Measurements from ENCODE around the gene FAM167B.

Gene FAM167B

GRCh38 chr1:32221980-32222755 lies 24.9 kb upstream of the FAM167B start, which contains the start of the genes EIF3I and TMEM234:
Gene EIF3I, plus strand, starts transcription at chr1:32222407. Its CDS starts 35 bp downstream, at chr1:32222442.
Gene TMEM234, minus strand, starts transcription at chr1:32222353. Its CDS starts 31 bp downstream, at chr1:32222322.
- in situ Hi-C loops (cut with MboI; ENCODE audit: low sequenced_read_pairs): loop anchor here (25.0 kb wide), 1 partner anchor 140 kb away; the partner anchor contains the start of genes FAM229A and TSSK3

DNA sequence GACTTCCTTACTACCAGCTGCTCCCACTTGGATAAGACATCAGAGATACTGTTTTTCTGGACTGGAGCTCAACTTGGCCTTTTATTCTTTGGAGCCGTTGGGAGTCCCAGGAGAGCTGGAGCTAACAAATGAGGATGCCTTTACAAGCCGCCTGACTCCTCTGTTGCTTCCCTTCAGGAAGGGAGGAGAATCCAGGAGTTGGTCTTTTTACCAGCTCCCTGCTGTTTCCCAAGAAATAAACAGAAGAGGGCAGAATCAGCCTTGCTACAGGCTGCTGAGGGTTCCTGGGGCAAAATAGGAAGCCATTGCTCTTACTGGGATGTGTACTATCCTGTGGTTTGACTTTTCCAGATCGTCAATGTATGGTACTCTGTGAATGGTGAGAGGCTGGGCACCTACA lies 23.3 kb upstream of the FAM167B start:
- in situ Hi-C loops (cut with MboI; ENCODE audit: low sequenced_read_pairs): loop anchor here (25.0 kb wide), 1 partner anchor 139 kb away; the partner anchor contains the start of genes FAM229A and TSSK3

DNA sequence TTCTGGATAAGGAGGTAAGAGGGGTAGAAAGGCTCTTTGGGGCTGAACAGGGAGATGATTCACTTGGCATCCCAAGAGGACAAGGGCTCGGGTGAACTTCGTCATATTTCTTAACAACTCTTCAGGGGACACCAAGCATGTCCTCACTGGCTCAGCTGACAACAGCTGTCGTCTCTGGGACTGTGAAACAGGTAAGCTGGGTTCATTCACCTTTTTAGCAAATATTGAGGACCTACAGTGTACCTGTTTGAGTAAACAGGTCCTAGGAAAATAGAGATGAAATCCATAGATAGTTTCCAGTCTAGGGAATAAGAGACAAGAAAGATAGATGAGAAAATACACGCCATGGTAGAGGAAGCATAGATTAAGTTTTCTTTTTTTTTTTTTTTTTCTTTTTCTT lies 22.7 kb upstream of the FAM167B start:
- in situ Hi-C loops (cut with MboI; ENCODE audit: low sequenced_read_pairs): loop anchor here (25.0 kb wide), 1 partner anchor 138 kb away; the partner anchor contains the start of genes FAM229A and TSSK3

DNA sequence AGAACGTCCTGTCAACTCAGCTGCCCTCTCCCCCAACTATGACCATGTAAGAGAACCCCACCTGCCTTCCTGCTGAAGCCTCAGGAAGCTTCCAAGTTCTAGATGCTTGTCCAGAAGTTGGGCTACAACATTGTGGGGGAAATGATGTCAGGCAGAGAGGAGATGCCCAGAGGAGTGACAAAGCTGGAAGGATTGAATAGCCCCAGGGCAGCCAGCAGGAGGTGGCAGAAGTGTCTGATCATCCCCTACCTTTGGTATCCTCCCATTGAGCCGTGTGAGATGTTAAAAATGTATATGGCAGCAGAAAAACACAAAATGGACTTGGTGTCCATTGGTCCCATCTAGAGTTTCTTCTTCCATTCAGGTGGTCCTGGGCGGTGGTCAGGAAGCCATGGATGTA lies 18.3 kb upstream of the FAM167B start:
- in situ Hi-C loops (cut with MboI; ENCODE audit: low sequenced_read_pairs): no loop called here

DNA sequence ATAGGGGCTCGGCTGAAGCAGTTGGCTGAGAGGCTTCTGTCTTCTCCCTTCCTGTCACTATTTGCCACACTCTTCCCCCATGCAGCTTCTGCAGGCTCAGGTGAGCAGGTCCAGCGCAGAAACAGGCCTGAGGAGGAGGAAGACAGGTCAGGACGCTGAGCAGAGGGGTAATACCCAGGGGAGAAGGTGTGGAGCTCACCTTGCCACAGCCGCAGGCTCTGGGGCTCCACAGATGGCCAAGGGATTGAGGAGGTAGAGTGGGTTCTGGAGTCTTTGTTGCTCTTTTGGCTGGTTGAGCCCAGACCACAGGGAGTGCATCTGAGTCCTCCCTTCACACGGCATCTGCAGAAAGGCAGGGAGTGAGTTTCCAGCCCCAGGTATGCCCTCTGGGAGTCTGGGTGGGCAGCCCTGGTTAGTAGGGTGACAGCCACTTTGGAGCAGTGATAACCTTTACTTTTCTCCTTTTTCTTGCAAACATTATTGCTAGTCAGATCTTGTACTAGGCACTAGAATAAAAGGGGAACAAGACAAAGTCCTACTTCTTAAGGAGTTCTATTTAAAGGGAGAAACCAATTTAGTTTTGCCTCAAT lies 15.1 kb upstream of the FAM167B start:
- in situ Hi-C loops (cut with MboI; ENCODE audit: low sequenced_read_pairs): no loop called here

DNA sequence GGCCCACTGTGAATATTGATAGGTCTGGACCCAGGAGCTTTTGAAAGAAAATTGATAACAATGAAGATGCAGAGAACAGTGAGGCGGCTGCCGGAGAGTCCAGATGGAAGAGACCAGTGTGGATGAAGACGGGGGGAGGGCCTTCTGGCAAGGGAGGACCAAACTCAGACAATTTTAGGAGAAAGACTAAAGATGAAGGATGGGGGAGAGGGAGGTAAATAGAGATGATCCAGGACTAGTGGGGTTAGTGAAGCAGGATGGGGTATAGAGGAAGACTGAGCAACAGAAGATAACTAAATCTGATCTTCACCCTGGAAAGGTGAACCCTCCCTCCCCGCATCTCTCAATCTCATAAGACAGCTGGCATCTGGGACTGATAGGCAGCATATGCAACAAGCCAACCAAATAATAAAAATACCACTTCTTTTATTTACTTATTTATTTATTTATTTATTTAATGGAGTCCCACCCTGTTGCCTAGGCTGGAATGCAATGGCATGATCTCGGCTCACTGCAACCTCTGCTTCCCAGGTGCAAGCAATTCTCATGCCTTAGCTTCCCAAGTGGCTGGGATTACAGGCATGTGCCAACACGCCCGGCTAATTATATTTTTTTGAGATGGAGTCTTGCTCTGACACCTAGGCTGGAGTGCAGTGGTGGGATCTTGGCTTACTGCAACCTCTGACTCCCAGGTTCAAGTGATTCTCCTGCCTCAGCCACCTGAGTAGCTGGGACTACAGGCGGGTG lies 14.3 kb upstream of the FAM167B start:
- in situ Hi-C loops (cut with MboI; ENCODE audit: low sequenced_read_pairs): no loop called here

- in situ Hi-C loops (cut with MboI; ENCODE audit: low sequenced_read_pairs): no loop called here
These were observed 12.2 kb upstream of the FAM167B start for GRCh38 chr1:32234792-32235191.

GRCh38 chr1:32239337-32239736 lies 7.7 kb upstream of the FAM167B start:
- in situ Hi-C loops (cut with MboI; ENCODE audit: low sequenced_read_pairs): no loop called here

- in situ Hi-C loops (cut with MboI; ENCODE audit: low sequenced_read_pairs): no loop called here
These were observed 7.3 kb upstream of the FAM167B start for GRCh38 chr1:32239790-32240139.

DNA sequence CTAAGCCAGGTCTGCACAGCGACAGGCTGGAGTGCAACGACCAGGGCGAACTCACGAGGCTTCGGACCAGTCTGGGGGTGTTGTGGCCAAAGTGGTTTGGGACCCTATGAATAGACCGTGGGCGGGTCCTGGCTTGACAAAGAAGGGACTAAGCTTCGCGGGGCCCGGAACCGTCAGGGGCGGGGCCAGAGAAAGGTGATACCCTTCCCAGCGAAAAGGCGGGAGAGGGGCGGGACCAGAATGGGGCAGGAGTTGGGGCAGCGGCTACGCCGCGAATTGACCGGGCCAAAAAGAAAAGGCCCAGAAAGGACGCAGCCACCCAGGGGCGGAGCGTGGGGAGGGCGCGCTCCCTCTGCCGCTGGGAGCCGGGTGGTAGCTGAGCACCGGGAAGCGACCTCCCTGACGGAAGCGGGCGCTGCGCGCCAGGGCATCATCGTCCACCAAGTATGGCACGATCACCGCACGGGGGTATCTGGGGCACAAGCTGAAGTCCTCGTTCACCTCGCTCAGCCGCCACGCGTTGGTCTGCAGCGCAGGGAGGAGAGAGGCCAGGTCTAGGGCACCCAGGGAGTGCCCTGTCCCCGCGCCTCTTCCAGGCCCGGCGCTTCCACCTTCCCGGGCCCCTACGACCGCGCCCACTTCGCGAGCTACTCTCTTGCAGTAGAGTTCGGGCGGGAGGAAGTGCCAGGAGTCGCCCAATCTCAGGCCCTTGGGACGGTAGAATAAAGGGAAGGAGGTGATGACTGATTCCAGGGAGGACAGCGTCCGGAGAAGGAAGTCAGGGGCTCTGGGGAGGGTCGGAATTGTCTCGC lies 6.7 kb upstream of the FAM167B start:
- in situ Hi-C loops (cut with MboI; ENCODE audit: low sequenced_read_pairs): no loop called here

- in situ Hi-C loops (cut with MboI; ENCODE audit: low sequenced_read_pairs): no loop called here
These were observed 5.8 kb upstream of the FAM167B start for GRCh38 chr1:32241001-32241763.

DNA sequence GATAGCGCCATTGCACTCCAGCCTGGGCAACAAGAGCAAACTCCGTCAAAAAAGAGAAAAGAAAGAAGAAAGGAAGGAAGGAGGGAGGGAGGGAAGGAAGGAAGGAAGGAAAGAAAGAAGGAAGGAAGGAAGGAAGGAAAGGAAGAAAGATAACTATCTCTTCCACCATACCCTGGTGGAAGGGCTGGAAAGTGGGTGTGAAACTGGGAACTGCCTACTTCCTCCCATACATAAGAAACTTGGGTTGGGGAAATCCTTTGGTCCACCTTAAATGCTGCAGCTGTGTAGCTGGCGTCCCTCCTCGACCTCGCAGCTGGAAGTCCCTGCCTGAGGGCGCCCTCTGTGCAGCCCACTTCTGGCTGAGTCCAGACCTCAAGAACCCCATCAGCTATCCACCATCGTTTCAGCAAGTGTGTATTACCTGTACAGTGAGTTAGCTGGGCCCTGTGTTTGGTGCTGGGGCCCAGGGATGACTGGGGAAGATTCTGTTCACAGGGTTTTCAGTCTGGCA lies 4.6 kb upstream of the FAM167B start:
- in situ Hi-C loops (cut with MboI; ENCODE audit: low sequenced_read_pairs): no loop called here

DNA sequence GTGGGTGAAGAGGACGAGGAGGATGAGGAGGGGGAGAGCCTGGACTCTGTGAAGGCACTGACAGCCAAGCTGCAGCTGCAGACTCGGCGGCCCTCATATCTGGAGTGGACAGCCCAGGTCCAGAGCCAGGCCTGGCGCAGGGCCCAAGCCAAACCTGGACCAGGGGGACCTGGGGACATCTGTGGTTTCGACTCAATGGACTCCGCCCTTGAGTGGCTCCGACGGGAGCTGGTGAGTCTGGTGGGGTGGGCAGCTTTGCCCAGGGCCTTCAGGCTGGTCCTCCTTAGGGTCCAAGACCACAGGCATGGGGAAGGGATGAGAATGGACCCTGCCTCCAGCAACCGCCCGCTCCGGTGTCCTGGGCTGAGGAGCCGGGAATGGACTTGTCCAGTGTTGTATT lies 430 bp downstream of the FAM167B start:
- in situ Hi-C loops (cut with MboI; ENCODE audit: low sequenced_read_pairs): no loop called here

DNA sequence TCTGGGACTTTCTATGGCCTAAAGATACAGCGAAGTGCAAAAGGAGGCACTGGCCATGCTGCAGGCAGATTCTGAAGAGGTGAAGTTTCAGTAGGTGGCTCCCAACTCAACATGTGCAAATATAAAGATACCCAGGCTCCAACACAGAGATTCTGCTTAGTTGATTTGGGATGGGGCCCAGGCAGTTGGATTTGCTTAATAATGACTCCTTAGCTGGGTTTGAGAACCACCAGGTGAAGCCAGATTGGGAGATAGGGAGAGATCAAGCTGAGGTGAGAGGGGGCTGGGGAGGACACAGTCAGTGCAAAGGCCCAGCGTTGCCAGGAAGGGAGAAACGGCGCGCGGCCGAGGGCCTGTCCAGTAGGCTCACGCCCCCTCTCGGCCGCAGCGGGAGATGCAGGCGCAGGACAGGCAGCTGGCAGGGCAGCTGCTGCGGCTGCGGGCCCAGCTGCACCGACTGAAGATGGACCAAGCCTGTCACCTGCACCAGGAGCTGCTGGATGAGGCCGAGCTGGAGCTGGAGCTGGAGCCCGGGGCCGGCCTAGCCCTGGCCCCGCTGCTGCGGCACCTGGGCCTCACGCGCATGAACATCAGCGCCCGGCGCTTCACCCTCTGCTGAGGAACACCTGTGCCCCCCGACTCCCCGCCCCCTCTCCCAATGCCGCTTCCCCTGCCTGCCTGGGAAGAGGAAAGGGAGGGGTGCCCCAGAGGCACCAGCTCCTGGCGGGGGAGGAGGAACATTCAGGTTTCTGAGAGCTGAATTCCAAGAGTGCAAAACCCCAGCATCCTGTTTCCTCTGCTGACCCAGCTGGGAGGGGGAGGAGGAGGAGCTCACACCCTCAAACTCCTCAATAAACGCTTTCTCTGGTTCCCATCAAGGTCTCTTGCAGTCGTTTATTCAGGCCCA lies 1.2 kb downstream of the FAM167B start:
- in situ Hi-C loops (cut with MboI; ENCODE audit: low sequenced_read_pairs): no loop called here

DNA sequence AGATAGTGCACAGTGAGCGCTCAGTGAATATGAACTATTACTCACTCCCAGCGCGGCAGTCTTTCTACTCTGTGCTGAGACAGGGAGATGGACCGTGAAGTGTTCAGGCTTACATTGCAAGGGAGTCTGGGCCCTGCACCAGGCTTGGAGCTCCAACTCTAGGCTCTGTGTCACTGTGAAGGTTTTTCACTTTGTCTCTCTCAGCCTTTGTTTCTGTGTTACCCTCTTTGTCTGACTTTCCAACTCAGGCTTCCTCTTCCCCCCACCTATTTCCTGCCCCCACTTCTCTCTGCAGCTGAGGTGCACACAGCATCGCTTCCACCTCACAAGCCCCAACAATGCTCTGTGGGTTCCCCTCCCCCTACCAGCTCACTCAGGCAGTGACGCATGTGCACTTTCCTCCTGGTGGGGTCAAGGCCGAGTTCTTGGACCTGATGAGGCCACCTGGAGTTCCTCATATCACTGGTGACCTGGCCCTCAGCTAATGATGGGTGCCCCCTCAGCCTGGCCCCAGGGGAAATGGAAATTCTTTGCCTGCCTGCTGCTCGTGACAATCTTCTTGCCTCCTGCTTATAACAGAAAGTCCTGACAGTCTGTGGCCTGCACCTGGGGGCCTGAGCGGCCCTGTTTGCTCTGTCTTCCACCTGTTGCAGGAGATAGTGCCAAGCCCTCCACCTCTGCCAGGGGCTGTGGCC lies 3.0 kb downstream of the FAM167B start:
- in situ Hi-C loops (cut with MboI; ENCODE audit: low sequenced_read_pairs): no loop called here

DNA sequence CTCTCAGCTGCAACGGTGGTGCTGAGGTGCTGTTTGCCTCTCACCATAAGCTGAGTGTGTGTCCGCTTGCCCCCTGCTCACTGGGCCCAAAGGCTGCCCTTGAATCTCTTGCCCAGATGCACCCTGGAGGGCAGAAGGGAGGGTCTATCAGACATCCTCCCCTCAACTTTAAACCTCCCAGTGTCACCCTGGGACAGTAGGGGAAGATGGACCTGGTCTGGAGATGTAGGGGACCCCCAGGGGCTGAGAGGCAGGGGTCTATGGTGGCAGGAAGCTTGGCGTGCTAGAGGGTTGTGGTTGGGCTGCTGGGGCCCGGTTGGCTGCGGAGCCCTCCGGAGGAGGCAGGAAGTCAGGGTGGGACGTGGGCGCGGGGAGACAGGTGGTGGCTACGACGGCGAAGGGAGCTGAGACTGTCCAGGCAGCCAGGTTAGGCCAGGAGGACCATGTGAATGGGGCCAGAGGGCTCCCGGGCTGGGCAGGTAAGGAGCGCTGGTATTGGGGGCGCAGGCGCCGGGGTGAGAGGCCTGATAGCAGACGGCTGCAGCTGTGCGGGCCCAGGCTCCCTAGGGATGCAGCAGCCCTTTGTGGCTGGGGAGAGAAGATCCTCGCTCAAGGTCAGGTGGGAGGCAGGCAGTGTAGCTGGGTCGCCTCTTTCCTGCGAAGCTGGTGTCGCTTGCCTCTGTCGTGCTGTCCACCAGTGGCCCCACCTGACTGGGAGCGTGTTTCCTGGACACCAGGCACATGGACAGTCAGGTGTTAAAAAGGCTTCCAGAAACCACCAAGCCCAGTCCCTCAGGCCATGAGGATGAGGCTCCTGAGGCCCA lies 4.1 kb downstream of the FAM167B start, which contains the start of gene LCK:
Gene LCK (plus strand): TSS at position 373 of the 824 bp plus-strand sequence. CDS start 23,065 bp downstream, outside the sequence.
- in situ Hi-C loops (cut with MboI; ENCODE audit: low sequenced_read_pairs): no loop called here
